ENCODE data around the gene COL16A1.

The COL16A1 gene

GRCh38 chr1:31703431-31704270, at the start of gene COL16A1:
Gene COL16A1, minus strand, starts transcription at chr1:31704017. Its CDS starts 1,824 bp downstream, at chr1:31702193.
- no peak for DNase-seq (ENCODE audit: low read depth)

GRCh38 chr1:31752952-31753475, 49.2 kb upstream of the COL16A1 start:
- DNase-seq (ENCODE audit: low read depth), result no peak

DNA sequence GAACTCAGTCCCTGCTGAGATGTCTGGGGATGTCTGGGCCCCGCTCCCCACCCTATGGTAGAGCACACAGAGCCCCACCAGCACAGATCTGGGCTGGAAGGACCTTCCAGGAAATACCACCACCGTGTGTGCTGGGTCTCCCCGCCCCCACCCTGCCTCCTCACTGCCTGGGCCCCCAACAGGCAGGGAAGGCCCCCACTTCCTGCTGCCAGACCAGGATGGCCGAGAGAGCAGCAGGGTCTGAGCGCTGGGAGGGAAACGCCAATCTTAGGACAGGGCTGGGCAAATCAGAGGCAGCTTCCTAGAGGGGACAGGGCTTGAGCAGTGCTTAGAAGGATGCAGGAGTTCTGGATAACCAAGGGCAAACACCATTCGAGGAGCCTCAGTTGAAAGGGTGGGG, 48.4 kb upstream of the COL16A1 start:
- no peak for DNase-seq (ENCODE audit: low read depth)

DNA sequence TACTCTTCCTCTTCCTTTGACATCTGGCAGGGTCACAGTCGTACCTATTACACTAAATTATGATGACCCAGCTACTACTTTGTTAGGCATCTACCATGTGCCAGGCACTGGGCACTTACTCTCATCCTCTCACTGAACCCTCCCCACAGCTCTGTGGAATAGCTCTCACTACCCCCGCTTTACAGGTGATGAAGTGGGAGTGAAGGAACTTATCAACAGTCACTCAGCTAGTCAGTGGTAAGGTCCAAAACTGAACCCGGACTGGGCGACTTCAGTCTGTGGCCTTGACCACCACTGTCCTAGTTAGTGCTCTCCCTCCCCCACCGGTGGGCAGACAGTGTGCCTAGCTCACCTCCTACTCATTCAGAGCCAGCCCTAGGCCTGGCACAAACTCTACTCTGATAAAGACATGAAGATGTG, 48.0 kb upstream of the COL16A1 start:
- DNase-seq (ENCODE audit: low read depth), result no peak

- no peak for DNase-seq (ENCODE audit: low read depth)
Measured at GRCh38 chr1:31750858-31751510, 47.2 kb upstream of the COL16A1 start.

DNA sequence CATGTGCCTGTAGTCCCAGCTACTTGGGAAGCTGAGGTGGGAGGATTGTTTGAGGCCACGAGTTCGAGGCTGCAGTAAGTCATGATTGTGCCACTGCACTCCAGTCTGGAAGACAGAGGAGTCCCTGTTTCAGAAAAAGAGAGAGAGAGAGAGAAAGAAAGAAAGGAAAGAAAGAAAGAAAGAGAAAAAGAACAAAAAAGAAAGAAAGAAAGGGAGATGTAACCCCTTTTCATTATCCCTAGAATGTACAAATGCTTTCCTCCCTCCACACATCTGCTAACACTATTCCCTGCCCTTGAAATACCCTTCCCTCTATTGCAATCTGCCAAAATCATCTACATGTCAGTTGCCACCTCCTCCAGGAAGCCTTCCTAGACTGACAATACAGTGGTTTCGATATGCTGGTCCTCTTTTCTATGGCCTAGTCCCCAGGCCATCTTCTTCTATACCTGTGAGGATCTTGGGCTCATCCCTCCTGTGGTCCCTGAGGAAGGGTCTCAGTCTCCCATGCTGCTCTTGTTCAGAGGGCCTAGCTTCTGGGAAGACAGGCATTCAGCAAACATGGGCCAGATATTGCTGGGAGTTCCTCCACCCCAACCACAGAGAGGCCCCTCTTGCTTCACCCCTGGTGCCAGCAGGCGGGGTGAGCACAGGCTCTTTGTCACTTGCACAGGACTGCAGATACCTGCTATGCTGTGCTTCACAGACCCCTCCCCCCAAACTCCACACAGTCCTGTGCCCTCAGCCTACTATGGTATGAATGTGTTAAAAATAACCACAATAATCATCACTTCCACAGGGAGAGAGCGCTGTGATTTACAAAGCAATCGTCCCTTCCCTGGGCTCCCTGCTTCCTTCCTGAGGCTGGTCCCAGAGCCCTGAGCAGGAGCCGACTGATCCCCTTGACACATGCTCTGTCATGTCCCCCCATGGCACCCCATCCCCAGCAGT, 46.2 kb upstream of the COL16A1 start:
- DNase-seq (ENCODE audit: low read depth), result no peak

DNA sequence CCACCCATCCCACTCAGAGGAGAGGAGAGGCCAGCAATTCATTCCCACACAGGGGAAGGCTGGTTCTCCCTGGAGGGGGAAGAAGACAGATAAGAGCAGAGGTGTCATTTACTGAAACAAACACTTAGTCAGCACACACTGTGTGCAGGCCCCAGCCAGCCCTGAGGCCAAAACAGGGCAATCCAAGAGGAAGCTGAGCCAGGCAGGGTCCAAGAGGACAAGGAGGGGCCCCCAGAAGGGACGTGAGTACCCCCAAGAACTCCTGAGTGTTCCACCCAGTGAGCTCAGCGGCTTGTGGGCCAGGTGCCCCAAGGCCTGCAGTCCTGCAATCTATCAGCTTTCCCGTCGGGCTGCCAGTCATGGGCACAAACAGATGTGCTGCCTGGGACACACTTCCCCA, 44.5 kb upstream of the COL16A1 start:
- DNase-seq (ENCODE audit: low read depth), result no peak

DNA sequence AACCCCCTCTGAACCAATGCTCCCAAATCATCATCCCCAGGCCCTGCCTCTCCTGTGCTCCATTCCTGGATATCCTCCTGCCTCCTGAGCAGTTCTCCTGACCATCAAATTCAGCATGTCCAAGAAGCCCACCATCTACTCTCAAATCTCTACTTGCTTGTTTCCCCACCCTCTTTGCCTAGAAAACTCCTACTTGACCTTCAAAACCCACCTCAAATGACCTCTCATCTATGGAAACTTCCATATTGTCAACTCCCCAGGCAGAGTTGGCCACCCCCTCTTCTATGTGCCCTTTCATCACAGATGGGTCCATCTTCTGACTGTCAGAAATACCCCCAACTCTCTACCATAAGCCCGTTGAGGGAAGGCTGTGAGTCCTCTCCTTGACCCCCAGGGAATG, 43.5 kb upstream of the COL16A1 start:
- no peak for DNase-seq (ENCODE audit: low read depth)

GRCh38 chr1:31746687-31747086, 42.9 kb upstream of the COL16A1 start:
- DNase-seq (ENCODE audit: low read depth), result no peak

DNA sequence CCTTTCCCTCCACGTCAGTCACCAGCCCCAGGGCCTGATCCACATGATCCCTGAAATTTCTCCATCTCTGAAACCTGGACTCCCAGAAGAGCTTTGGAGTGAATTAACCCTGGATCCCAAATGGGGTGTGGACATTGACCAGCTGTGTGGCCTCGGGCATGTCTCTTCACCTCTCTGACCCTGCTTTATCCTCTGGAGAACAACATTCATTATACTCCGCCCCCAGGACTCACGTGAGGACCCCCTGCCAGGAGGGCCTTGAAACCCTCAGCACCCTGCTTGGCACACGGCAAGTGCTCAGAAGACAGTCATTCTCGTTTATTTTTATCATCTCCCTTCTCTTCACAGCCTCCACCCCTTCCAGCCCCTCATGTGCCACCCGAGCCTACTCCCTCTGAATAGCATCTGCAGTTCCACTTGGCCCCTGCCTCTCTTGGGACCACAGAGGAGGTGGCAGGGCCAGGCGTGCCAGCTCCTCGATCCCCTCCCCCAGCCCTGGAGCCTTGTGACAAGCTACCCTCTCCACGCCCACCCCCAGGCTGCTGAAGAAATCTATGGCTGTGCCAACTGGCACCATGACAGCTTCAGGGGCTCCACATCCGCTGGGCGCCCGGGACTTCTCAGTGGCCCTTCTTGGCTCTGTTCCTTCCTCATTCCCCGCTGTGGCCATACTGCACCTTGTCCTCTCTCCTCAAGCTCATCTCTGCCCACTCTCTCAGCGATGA, 42.3 kb upstream of the COL16A1 start:
- DNase-seq (ENCODE audit: low read depth), result no peak

- DNase-seq (ENCODE audit: low read depth), result no peak
Measured at GRCh38 chr1:31745096-31745945, 41.5 kb upstream of the COL16A1 start.

DNA sequence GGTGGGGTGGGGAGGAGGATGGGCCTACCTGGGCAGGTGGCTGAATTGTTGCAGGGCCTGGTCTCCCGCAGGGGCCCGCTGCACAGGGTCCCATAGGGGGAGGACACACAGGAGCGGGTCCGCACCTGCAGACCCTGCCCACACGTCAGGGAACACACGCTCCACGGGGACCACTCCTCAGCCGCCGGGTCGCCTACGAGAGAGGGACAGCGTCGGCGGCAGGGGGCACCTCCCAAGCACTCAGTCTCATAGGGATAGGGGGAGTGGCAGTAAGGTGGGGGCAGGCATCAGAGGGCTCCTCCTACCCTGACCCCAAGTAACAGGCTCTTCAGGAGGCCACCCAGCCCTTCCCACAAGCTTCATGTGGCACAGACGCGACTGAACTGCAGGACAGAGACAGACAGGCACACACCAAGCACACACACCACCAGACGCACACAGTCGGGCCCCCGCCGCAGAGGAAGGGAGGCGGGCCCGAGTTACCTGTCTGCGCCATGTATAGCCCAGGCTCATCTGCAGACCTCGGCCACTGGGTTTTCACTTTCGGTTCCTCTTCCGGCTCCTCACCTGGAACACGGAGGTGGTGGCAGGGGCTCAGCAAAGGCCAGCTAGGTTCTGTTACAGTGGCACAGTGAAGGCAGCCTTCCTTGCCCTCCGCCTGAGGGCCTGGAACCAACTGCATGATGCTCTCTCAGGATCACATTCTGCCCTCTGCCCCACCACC, 40.5 kb upstream of the COL16A1 start:
- DNase-seq (ENCODE audit: low read depth), result no peak

DNA sequence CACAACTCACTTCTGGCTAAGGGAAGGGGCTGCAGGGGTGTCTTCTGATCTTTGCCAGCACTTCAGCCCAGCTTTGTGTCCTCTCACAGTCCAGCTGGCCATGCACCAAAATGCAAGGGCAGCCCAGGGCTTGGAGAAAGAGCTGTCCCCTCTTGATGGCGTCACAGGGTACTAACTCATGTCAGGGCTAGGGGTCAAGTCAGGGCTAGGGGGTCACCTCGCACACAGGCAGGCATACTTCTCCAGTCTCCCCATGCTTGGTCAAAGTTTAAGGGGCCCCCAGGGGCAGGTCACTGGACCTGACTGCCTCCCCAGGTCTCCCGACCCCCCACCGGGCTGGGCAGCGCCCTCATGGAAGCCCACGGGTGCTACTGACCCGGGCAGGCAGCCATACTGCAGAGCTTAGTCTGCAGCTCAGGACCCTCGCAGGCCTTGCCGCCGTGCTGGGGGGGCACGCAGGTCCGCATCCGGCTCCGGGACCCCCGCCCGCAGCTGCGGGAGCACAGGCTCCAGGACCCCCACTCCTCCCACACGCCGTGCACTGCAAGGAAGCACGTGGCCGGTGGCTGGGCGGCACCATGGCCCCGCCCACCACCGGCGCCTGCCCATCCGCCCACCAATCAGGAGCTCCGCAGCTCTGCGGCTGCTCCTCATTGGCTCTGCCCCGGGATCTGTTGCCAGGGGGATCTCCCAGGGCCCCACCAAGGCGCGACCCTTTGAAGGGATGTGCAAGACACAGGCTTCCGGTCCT, 38.8 kb upstream of the COL16A1 start:
- no peak for DNase-seq (ENCODE audit: low read depth)

DNA sequence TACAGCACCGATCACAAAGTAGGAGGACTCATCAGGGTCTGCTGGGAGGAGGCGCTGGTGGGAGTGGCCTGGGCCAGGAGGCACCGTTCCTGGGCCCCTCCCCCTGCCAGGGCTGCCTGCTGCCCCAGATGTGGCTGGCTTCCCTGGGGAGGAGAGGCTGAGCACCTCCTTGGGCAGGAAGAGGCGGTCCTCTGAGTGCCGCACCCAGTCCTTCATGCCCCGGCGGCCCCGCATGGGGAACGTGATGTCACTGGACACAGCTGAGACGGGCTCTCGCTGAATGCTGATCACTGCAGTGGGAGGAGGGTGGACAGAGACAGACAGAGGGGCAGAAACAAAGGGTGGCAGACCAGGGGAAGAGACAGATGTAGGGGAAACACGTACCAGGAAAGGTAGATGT, 35.5 kb upstream of the COL16A1 start:
- DNase-seq (ENCODE audit: low read depth), result peak; percentile 35

DNA sequence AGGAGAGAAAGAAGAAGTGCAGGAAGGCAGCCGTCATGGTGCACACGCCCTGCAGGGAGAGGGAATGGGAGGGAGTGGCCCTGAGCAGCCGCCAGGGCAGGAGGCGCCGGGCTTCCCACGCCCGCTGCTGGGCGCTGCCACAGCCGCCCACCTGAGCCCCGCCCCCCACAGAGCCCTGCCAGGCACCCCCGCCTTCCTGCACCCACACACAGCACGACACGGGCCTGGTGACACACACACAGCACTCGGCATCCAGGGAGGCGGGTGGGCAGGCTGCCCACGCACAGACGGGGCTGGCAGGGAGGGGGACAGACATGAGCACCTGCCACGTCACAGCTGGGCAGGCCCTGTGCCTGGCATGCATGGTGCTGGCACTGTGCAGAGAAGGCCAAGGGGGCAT, 32.9 kb upstream of the COL16A1 start:
- DNase-seq (ENCODE audit: low read depth), result peak; percentile 81

- no peak for DNase-seq (ENCODE audit: low read depth)
Measured at GRCh38 chr1:31735571-31735970, 31.8 kb upstream of the COL16A1 start.

DNA sequence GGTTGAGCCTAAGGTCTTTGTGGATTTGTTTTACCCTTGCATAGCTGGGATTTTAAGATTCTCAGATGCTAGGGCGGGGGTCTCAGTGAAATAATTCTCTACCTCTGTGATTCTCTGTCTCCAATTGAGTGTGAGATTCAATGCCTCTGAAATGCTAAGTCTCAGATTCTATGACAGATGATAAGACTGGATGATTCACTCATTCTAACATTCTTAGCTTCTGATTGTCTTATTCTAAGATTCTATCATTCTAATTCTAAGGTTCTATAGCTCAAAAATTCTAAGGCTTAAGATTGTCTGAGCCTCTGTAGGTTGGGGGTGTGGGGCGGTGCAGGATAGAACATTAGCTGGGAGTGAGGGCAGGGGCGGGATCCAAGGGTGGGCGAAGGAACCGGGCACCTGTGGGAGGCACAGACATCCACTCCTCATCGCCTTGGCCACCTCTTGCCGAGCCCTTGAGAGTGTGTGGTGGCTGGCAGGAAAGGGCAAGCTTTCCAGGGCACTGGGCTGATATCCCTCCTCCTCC, 30.8 kb upstream of the COL16A1 start:
- no peak for DNase-seq (ENCODE audit: low read depth)

DNA sequence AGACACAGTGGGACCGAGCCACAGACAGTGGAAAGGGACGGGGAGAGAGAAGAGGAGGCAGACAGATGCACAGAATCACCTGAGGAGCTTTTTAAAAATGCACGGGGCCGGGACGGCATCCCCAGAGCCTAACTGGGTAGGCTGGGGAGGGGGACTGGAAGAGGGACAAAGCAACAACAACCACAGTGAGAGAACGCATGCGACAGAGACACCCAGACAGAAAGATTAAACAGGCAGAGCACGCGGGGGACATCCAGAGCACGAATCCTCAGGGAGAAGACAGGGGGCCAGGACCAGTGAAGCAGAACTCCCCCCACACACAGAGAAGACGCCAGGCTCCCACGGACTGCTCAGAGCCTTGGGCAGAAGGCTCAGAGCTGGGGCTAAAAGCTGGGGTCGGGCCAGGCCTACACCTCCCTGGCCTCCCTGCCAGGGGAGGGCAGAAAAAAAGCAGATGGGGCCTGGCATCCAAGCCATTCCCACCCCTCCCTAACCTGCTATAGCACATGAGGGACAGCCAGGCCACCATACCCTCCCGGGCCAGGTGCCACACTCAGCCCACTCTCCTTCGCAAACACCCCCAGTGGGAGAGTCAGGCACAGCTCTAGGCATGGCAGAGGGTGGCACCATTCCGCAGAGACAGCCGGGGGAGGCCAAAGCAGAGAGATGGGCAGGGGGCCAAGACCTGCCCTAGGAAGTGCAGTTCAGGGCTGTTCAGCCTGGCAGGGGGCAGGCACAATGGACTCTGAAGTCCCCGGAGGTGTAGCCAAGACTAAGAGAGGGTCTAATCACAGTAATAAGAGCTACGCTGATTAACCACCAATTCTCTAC, 29.8 kb upstream of the COL16A1 start:
- DNase-seq (ENCODE audit: low read depth), result no peak
